ENCODE measurements around the gene FAM163A.
A peak's percentile ranks its signal among the peaks of the same experiment; 100 is the strongest.

FAM163A gene

DNA sequence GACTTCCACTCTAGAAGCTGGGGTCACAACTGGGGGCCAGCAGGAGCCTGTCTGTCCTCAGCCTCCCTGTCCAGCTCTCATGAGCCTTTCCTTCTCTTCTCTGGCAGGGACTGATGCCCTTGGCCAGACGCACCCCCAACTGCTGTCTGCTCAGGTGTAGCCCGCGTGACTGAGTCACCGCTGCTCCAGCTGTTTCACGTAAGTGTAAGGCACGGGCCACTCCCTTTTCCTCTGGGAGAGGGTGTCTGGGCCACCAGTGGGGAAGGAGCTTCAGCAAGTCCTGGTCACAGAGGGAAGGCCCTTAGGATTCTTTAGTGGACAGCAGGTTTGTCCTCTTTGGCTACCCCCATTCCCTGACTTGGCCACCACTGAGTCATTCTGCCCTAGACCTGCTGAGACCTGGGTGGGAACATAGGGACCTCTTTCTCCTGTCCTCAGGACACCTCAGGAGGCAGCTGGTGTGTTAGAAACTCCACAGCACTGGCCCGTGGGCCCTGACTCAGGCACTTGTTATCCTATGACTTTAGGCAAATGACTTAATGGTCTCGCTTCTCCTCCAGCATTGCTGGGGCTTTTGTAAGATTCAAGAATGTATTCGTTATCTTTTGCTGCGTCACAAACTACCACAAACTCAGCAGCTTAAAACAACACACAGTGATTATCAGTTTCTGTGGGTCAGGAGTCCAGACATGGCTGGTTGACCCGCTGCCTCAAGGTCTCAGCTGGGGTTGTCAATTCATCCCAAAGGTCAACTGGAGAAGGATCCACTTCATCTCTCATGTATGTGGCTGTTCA lies 64.8 kb downstream of the FAM163A start:
- in situ Hi-C loops (cut with HindIII; ENCODE audit: low pct_ligation_motif_present, low pct_unique_long_range_greater_than_20kb, low sequenced_read_pairs): no loop called here
- DNase-seq: peak; percentile 33

DNA sequence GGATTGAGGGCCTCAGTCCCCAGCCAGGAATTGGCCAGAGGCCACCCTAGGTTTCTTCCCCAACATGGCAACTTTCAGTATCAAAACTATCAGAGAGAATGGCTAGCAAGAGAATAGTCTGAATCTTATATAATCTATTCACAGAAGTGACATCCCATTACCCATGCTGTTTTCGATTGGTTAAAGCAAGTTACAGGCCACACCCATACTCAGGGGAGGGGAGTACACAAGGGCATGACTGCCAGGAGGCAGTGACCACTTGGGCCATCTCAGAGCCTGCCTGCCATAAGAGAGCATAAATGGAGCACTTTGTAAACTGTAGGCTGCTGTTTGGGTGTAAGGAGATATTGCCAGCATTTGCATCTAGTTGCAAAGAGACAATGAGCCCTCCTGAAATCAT lies 65.4 kb downstream of the FAM163A start:
- in situ Hi-C loops (cut with HindIII; ENCODE audit: low pct_ligation_motif_present, low pct_unique_long_range_greater_than_20kb, low sequenced_read_pairs): no loop called here
- DNase-seq: no peak

DNA sequence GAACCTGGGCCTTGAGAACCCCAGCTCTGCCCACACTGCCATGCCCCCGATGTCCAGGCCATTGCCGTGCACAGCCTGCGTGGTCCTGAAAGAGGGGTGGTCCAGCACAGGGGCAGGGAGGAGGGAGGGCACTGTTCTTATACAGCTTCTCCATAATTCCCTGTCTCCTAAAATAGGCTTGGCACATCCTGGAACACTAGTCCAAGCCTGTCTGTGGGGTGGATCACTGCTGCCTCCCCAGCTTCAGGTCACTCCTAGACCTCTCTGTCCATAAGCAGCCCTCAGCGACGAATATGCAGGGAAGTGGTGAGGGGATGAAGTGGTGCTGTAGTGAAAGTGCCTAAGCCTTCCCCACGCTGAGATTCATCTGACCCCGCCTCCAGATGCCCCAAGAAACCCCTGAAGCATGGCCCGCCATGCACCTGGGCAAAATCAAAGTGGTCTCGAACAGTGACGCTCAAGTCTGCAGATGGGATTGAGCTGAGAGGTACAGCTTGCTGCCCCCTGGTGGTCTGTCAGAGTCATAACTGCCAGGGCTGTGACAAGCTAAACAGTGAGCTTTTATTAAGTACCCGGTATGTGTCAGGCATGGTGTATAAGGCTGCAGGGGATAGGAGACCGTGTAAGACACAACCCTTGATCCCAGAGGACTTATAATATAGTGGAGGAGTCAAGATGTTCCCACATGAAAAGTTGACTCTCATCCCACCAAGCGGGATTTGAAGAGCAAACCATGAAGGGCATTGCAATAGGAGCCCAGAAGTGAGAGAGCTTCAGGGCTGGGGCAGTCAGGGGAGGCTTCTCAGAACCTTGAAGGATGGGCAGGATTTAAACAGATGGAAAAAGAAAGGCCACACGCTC lies 66.6 kb downstream of the FAM163A start:
- peak; percentile 72 for DNase-seq
- in situ Hi-C loops (cut with HindIII; ENCODE audit: low pct_ligation_motif_present, low pct_unique_long_range_greater_than_20kb, low sequenced_read_pairs): no loop called here

DNA sequence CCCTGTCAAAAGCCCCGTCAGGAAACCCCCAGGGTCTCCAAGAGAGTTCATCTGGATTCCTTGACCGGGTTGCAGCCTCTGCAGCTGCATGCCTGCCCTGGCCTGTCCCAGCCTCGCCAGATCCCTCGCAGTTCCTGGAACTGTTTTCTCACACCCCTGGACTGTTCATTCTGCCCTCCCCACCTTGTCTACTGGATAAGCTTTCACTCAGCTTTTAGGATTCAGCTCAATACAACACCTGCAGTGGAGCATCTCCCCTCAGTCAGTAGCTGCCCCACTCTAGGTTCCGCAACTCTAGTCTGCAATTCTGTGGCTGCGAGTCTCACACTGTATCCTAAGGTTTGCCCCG lies 67.2 kb downstream of the FAM163A start:
- in situ Hi-C loops (cut with HindIII; ENCODE audit: low pct_ligation_motif_present, low pct_unique_long_range_greater_than_20kb, low sequenced_read_pairs): no loop called here
- no peak for DNase-seq

DNA sequence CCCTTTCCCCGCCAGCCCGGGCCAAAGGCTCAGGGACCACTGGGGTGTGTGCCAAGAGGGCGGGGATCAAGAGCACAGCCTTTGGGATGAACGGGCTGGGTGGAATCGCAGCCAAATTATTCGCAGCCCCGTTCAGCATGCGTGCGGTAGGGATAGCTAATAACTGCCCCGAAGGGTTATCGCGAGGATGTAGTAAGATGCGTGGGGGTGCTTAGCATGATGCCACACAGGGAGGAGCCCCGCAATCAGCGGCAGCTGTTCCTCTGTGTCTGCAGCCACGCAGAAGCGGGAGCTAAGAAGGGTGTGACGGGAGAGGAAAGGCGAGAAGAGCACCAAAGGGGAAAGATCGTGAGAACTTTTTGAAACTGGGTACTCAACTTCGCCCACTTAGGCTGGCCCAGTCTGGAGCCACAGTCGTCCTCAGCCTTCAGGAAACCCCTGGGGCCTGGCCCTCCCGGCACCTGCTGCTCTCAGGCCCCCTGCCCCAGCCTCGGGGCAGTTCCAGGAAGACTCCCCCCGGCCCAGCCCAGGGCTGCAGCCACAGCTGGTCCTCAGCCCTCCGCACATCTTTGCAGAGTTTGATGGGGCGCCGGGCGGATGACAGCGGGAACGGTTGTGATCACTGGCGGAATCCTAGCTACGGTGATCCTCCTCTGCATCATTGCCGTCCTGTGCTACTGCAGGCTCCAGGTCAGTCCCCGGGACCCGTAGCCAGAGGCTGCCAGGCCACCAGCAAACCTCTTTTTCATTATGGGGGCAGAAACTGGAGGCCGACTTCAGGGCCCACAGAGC lies 69.6 kb downstream of the FAM163A start:
- in situ Hi-C loops (cut with HindIII; ENCODE audit: low pct_ligation_motif_present, low pct_unique_long_range_greater_than_20kb, low sequenced_read_pairs): no loop called here
- DNase-seq: no peak

DNA sequence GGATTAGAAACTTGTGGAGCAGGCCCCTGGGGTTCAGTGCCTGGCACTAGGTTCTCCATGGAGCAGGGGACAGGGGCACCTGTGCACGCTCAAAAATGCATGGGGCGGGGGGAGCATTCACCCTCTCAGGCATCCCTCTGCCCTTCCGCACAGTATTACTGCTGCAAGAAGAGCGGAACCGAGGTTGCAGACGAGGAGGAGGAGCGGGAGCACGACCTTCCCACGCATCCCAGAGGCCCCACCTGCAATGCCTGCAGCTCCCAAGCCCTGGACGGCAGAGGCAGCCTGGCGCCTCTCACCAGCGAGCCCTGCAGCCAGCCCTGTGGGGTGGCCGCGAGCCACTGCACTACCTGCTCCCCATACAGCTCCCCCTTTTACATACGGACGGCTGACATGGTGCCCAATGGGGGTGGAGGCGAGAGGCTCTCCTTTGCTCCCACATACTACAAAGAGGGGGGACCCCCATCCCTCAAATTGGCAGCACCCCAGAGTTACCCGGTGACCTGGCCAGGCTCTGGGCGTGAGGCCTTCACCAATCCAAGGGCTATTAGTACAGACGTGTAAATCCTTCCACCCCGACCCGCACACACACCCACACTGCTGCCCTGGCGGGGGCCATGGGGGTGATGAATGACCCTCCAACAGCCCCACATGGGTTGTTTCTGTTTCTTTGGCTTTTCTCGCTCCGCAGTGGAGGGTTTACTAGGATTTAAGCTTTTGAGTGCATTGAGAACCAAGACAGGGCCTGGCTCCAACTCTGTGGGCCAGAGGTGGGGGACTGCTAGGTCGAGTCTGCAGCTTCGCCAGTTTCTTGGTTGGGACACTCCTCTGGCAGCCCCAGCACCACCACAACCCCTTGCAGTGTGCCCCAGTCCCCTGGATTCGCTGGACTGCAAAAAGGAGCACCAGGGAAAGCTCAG lies 70.8 kb downstream of the FAM163A start:
- no peak for DNase-seq
- in situ Hi-C loops (cut with HindIII; ENCODE audit: low pct_ligation_motif_present, low pct_unique_long_range_greater_than_20kb, low sequenced_read_pairs): no loop called here

DNA sequence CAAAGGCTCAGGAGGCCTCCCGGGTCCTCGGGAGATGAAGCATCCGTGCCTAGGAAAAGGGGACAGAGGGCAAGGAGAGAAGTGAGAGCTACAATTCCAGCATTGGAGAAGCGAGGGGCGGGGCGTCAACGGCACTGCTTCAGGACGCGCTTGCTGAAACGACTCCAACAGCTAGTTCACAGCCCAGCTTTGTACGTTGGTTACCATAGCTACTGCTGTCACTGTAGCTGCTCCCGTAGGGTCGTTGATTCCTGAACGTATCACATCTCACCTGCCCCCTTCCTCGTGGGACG lies 71.4 kb downstream of the FAM163A start:
- no peak for DNase-seq
- in situ Hi-C loops (cut with HindIII; ENCODE audit: low pct_ligation_motif_present, low pct_unique_long_range_greater_than_20kb, low sequenced_read_pairs): no loop called here

DNA sequence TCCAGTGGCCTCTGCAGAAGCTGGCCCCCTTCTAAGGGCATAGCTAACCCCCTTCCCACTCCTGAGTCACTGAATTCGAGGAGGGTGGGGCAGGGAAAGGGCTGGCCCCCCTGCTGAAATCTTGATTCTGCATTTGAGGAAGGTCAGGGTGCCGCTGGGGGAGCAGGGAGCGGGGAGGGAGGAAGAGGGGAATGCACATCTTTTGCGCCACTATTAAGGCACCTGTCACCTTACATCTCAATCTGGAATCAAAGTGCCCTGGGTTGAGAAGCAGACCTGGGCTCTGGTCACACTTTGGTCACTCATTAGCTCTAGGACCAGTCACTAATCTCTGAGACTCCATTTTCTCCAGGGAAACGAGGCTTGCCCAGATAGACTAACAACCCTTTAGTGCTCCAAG lies 72.5 kb downstream of the FAM163A start:
- DNase-seq: no peak
- in situ Hi-C loops (cut with HindIII; ENCODE audit: low pct_ligation_motif_present, low pct_unique_long_range_greater_than_20kb, low sequenced_read_pairs): no loop called here

DNA sequence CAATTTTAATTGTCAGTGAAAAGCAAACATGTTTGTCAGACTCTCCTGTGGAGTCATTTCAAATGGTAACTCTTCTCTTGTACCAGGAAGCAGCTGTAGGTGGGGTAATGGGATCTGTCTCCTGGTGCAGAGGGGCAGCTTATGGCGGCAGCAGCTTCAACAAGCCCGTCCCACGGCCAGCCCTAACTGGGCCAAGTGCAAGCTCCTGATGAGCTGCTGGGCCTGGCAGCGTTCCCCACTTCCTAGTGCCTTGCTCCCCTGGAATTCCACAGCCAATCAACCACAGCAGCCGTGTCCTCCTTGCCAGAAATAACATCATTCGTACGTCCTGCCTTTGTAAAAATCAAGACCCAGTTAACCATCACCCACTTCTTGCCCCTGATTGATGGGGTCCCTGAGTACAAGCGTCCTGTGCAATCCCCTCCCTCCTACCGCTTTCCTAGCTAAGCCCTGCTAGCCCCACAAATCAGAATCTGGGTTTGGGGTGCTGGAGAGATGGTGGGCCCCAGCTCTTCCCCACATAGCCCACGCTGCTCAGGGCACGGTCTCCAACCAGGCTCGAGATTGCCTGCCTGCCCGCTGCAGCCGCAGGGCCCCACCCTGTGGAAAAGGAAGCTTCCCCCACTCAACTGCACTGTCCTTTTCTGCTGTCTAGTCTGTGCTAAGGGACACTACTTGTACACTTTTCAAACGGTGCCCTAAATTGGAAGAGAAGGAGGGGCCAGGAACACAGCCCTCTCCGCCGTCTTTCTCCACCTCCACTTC lies 73.3 kb downstream of the FAM163A start:
- peak; percentile 76 for DNase-seq
- in situ Hi-C loops (cut with HindIII; ENCODE audit: low pct_ligation_motif_present, low pct_unique_long_range_greater_than_20kb, low sequenced_read_pairs): no loop called here

DNA sequence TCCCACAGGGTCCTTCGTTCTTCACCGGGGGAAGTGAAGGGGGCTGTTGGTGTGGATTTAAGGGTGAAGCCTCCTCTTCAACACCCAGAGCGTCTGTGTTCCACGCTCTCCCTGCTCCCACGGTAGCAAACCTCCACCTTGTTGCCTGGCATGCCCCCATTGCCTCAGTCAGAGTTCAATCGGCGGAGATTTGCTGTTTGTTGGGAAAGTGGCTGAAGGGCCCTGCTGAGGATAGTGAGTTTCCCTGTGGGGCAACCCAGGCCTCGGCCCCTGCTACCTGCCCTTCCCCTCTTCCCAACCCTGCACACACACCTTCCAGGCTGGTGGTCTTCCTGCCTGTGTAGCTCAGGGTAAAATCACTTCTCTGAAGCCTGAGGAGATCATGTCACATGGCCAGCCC lies 74.0 kb downstream of the FAM163A start:
- in situ Hi-C loops (cut with HindIII; ENCODE audit: low pct_ligation_motif_present, low pct_unique_long_range_greater_than_20kb, low sequenced_read_pairs): no loop called here
- DNase-seq: no peak

DNA sequence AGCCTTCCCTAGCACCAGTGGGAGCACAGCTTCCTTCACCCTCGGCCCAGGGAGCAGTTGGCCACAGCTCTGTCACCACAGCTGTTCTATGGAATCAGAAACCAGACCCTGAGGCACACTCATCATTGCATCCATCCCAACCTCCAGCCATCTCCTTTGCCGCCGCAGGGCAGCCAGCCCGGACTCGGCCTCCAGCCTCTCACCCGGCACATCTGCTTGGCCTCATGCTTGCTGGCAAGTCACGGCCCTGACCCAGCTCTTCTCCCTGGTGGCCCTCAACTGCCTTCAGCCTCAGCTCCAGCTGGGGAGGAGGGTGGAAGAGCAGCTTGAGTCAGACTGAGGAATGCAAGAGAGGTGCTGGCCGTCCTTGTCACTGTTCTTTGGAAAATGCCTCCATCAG lies 74.7 kb downstream of the FAM163A start:
- in situ Hi-C loops (cut with HindIII; ENCODE audit: low pct_ligation_motif_present, low pct_unique_long_range_greater_than_20kb, low sequenced_read_pairs): no loop called here
- DNase-seq: no peak

DNA sequence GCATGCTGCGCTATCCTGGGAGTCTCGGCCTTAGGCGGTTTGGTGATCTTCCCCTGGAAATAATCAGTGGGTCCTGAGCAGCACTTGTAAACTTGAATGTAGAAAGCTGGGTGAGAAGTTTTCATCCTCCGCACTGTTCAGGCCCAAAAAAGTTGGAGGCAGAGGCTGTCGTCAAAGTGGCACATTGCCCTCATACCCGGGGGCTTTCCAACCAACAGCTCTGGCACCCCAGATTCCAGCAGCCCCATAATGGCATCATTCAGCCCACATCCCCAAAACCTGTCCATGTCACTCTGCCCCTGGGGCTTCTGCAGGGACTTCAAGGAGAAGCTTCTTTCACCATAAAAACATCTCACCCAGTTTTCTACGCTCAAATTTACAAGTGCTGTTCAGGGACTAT lies 75.2 kb downstream of the FAM163A start:
- in situ Hi-C loops (cut with HindIII; ENCODE audit: low pct_ligation_motif_present, low pct_unique_long_range_greater_than_20kb, low sequenced_read_pairs): no loop called here
- no peak for DNase-seq

DNA sequence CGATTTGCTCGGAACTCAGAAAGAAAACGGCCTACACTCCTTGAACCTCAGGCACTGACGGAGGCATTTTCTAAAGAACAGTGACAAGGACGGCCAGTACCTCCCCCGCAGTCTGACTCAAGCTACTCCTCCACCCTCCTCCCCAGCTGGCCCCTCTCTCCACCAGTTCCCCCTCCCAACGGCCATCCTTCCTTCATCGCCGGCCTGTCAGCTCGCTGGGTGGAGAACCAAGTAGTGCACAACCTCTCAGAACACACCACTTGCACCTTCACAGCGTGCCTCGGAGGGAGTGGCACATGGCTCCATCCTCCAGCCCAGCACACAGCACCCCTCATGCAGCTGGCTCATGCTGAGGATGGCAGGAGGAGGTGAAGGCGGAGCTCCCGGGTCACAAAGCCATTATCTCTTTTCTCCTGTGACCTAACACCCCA lies 75.7 kb downstream of the FAM163A start:
- no peak for DNase-seq
- in situ Hi-C loops (cut with HindIII; ENCODE audit: low pct_ligation_motif_present, low pct_unique_long_range_greater_than_20kb, low sequenced_read_pairs): no loop called here

DNA sequence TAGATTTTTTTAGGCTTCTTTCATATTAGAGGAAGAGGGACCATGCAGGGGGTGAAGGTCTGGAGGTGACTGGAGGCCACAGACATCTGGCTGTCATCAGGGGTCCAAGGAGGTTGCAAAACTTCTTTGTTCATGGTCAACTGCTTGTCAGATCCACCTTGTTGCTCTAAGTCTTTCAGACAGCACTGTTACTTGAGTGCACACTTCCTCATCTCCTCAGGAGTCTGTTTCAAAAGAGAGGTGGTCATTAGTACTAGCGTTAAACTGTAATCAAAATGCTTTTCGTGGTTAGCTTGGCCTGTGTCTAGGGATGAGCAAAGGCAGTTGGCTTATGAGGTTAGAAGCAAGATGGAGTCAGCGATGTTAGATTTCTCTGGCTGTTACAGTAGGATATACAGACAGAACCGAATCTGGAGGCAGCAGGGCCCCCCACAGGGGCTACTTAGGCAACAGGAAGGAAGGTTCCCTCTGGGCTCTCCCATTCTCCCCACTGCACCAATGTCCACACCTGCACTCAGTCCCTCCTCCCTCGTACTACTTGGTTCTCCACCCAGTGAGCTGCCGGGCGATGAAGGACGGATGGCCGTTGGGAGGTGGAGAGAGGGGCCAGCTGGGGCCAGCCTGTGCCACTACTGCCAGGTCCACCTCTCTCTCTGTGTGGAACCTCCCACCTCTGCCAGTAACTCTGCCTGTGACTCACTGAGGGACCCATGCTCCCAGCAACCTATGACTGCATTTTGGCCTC lies 77.3 kb downstream of the FAM163A start:
- DNase-seq: no peak
- in situ Hi-C loops (cut with HindIII; ENCODE audit: low pct_ligation_motif_present, low pct_unique_long_range_greater_than_20kb, low sequenced_read_pairs): no loop called here

DNA sequence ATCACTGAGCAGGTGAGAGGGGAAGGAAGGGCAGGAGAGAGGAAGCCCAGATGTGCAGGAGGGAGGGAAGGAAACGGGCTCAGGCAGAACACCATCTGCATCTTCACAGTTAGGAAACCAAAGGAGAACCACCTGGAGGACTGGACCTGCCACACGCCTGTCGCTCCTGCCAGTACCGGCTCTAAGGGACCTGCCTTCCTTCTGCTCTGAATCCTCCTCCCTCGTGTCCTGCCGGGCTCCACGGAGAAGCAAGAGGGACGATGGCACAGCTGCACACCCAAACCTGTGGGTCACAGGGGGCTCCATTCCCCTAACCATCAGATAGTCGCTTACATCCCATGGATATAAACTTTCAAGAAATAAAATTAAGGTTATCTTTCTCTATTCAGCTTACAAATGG lies 78.4 kb downstream of the FAM163A start:
- DNase-seq: no peak
- in situ Hi-C loops (cut with HindIII; ENCODE audit: low pct_ligation_motif_present, low pct_unique_long_range_greater_than_20kb, low sequenced_read_pairs): no loop called here

DNA sequence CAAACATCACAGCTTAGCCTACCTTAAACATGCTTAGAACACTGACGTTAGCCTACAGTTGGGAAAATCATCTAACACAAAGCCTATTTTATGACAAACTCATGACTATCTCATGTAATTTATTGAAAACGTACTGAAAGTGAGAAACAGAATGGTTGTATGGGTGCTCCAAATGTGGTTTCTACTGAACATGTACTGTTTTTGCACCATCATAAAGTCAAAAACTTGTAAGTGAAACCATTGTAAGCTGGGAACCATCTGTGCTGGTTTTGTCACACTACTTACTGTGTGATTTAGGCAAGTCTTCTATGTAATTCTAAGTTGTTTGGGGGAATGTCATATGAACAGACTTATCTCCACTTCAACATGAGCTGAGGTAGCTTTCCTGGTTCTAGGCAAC lies 79.0 kb downstream of the FAM163A start:
- in situ Hi-C loops (cut with HindIII; ENCODE audit: low pct_ligation_motif_present, low pct_unique_long_range_greater_than_20kb, low sequenced_read_pairs): no loop called here

DNA sequence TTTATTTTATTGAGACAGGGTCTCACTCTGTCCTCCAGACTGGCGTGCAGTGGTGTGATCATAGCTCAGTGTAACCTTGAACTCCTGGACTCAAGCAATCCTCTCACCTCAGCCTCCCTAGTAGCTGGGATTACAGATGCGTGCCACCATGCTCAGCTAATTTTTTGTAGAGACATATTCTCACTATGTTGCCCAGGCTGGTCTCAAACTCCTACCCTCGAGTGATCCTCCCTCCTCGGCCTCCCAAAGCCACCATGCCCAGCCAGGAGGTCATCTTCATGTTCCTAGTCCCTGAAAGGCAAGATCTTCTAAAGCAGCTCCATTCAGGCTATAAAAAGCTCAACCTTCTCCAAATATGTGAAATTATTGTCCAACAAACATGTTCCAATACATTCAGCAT lies 80.6 kb downstream of the FAM163A start:
- in situ Hi-C loops (cut with HindIII; ENCODE audit: low pct_ligation_motif_present, low pct_unique_long_range_greater_than_20kb, low sequenced_read_pairs): no loop called here
- no peak for DNase-seq

More for the DNA sequence above, 79.0 kb downstream of the FAM163A start:
- DNase-seq: no peak
